ENCODE data around the gene P4HA3.

DNA sequence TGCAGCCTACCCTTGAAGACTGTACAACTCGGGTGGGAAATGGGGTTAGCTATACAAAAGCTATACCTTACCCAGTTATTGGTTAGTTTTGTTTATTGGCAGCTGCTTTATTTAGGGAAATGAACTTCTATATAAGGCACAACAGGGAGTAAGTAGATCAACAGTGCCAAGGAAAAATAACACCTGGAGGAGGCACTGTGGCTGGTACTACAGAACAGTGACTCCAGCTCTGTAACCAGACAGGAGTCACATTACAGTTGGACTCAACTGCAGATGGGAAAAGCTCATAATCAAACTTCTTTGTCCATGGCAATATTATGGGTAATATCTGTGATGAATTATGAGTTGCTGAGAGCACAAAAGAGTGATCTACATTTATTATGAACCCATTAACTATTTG lies 14.0 kb downstream of the P4HA3 start:
- TF ChIP-seq JUND (IDR thresholded peaks at IDR 0.05) (no peak), SP1 (IDR thresholded peaks at IDR 0.05) (no peak), TAF1 (conservative IDR thresholded peaks at IDR 0.05) (no peak)
- TF ChIP-seq, protein P1, sequence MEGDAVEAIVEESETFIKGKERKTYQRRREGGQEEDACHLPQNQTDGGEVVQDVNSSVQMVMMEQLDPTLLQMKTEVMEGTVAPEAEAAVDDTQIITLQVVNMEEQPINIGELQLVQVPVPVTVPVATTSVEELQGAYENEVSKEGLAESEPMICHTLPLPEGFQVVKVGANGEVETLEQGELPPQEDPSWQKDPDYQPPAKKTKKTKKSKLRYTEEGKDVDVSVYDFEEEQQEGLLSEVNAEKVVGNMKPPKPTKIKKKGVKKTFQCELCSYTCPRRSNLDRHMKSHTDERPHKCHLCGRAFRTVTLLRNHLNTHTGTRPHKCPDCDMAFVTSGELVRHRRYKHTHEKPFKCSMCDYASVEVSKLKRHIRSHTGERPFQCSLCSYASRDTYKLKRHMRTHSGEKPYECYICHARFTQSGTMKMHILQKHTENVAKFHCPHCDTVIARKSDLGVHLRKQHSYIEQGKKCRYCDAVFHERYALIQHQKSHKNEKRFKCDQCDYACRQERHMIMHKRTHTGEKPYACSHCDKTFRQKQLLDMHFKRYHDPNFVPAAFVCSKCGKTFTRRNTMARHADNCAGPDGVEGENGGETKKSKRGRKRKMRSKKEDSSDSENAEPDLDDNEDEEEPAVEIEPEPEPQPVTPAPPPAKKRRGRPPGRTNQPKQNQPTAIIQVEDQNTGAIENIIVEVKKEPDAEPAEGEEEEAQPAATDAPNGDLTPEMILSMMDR (IDR thresholded peaks at IDR 0.05; ENCODE audit: low read depth, low read length, missing input control): no peak
- TF ChIP-seq, protein P2, sequence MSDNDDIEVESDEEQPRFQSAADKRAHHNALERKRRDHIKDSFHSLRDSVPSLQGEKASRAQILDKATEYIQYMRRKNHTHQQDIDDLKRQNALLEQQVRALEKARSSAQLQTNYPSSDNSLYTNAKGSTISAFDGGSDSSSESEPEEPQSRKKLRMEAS (IDR thresholded peaks at IDR 0.05): no peak
- TF ChIP-seq, protein P3, sequence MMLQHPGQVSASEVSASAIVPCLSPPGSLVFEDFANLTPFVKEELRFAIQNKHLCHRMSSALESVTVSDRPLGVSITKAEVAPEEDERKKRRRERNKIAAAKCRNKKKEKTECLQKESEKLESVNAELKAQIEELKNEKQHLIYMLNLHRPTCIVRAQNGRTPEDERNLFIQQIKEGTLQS (IDR thresholded peaks at IDR 0.05): no peak
